Measurements from ENCODE around the gene SEZ6L2.
"Not testable (repeated sequence)": the region's sequence is repeated elsewhere in the genome, so short reads cannot be mapped to it uniquely, and the experiment has no call there.

Gene SEZ6L2

DNA sequence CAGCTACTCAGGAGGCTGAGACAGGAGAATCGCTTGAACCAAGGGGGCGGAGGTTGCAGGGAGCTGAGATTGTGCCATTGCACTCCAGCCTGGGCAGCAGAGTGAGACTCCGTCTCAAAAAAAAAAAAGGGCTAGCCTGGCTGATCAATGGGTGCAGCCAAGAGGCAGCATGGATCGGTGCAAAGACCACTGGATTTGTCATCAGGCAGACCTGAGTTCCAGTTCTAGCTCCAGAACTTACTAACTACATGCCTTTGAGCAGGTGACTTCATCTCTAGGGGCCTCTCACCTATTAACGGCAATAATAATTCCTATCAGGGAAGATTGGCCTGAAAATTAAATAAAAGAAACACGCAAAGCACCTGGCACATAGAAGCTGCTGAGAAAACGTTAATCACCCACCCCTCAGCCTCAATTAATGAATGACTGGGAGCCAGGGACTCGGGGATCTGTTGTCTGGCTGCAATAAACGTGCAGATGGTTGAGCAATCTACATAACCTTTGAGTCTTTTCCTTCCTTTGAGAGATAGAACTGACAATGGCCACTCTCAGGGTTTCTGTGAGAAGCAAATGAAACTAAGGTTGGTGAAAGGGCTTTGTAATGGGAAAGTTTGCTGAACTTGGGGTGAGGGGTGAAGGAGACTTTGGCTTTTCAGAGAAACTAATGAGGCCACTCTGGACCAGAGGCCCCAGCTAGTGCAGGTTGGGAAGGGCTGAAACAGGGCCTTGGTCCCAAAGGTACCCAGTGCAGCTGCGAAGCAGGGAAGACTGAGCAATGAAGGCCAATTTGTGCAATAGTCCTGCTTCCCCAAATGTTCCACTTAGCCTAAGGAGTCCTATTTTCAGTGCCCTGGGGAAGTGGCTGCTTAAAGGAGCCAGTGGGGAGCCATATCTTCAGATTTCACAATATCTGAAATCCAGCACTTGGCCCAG is 7.6 kb downstream of the SEZ6L2 start:
- DNase-seq, result no peak

DNA sequence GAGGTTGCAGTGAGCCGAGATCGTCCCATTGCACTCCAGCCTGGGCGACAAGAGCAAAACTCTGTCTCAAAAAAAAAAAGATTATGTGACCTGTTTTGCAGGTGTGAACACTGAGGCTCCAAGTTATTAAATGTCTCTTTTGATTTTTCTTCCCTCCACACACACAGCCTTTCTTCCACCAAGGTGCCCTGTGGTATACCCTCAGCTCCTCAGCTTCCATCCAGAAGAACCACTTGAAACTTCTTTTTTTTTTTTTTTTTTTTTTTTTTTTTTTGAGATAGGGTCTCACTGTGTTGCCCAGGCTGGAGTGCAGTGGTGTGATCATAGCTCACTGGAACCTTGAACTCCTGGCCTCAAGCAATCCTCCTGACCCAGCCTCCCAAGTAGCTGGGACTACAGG is 10.0 kb downstream of the SEZ6L2 start:
- DNase-seq, result not testable (repeated sequence)

DNA sequence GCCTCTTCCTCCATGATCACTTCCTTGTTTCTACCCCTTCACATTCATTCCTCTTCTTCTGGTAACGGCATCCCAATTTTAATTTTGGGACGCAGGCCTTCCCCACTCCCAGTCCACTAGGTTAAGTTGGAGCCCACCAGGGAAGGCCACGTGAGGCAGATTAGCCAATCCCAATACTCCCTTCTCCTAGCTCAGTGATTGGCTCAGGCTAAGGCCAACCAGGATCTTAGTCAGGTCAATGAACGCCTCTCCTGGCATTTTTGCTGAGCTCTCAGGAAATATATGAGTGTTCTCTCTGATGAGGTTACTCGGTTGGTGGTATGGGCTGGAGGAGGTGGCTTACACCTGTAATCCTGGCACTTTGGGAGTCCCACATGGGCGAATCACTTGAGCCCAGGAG is 15.4 kb downstream of the SEZ6L2 start:
- no peak for DNase-seq

DNA sequence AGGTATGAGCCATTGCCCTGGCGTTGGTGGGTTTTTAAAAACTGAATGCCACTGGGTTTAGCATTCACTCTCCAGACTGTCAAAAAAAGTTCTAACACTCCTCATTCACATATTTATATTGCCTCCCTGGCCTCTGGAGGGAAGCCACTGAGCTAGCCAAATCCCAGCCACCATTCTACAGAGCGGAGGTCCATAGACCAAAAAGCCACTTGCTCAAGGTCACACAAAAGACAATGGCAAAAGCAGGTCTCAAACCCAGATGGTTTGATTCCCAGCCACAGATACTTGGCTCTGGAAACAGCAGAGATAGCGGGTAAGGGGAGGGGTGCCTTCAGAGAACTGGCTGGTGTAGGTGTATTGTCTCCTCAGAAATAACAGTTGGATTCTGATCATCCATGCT is 18.3 kb downstream of the SEZ6L2 start:
- no peak for DNase-seq

DNA sequence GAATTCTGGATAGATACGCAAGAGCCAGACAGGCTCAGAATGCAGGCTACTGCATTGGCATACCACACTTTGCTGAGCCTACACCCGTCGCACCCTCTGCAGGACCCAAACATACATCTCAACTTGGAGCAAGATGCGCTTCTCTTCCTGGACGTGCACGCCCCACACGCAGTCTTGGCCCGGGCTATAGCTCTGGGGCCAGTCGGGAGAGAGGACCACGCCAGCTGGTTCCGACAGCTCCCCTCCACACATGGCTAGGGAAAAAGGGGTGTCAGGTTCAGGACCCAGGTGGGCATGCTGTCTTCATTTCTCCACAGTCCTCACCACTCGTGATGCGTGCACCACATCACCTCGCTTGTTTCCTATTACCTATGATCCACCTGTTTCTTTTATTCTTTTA is 21.2 kb downstream of the SEZ6L2 start:
- DNase-seq, result no peak

DNA sequence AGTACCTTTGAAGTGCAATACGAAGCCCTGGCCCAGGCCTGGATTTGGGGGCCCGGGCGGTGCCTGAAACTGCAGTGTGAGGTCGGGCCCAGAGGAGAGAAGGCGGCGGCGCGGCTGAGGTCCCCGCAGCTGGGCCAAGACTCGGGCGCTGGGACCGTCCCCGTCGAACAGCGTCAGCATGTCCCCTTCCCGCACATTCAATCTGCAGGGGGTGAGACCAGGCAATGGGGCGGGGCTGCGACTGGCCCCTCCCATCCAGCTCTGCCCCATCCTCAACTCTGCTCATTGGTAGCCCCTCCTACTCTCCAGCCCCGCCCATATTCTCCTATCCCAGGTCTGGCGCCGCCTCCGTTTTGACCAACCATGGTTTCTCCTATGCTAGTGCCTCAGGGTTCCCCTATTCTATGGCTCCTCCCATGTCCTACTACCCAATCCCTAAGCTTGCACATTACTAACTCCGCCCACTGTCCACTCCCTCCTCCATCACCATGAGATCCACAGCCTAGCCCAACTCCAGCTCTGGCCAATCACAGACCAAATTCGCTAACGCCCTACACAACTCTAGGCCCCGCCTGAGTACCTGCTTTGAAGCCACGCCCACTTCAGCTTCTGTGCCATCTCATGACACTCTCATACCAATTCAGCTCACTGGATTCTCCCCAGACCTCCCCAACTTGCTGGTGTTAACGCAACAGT is 21.9 kb downstream of the SEZ6L2 start:
- peak in 5 of 56 donors; percentile 21 to 42 (median 35) for DNase-seq

DNA sequence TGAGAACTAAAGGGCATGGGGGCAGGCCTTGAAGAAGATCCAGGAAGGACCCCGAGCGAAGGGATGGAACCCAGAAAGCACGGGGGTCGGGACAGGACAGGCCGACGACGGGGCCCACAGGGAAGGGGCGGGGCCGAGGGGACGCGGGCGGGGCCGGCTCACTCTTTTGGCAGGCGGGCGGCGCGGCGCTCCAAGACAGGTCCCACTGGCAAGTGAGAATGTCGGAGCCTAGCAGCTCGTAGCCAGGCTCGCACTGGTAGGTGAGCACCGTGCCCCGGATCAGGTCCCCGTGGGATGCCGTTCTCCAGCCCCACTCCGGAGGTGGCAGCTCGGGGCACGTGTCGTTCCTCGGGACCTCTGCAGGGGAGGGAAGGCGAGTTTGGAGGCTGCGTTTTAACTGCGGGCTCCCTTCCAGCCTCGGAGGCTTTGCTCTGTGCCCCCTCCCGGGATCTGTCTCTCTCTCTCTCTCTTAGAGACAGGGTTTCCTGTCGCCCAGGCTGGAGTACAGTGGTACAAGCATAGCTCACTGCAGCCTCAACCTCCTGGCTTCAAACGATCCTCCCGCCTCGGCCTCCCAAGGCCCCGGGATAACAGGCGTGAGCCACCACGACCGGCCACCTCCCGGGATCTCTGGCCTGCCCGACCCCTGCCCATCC is 22.6 kb downstream of the SEZ6L2 start:
- no peak for DNase-seq

DNA sequence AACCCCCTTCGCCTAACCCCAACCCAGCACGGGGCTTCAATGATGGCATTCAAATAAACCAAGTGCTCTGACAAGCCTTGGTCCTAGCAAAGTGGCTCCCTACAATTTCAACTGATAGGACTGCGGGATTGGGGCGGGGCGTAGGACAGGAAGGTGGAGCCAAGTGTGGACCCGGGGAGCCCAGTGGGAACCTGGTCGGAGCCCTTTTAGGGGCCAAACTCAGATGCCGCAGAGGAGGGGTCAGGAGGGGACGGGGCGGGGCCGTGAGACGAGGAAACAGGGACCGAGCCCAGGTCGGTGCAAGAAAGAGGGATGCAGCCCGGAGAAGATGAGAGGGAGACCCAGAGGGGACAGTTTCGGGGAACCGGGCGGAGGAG is 23.1 kb downstream of the SEZ6L2 start:
- DNase-seq, result no peak

DNA sequence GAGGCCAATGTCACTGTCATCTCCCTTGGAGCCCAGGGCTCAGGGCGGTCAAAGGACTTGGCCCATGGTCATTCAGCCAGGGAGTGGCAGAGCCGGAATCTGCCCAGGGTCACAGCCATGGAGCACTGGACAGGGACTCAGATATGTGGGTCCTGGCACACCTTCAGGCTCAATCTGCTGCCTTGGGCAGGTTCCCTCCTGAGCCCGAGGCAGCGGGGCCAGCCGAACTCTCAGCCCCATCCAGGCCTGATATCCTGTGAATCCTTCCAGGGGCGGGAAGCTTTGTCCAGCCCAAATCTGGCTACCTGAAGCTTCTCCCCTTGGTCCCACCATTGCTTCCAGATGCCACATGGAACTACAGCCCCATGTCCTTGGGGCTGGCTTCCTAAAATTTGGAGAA is 24.1 kb downstream of the SEZ6L2 start:
- DNase-seq, result no peak

DNA sequence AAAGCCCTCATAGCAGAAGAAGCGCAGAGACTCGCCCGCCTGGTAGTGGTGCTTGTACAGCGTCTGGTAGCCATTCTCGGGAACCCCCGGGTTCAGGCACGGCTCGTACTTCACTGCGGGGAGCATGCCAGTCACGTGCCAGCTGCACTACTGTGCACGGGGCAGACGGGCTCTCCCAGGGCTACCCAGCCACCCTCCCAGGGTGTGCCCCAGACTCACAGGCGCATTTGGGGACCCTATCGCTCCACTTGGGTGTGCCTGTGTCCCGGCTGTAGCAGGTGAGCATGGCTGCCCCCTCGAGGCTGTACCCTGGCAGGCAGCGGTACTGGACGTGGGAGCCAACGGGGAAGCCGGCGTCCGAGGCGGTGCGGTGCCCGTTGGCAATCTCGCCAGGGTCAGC is 26.0 kb downstream of the SEZ6L2 start:
- DNase-seq, result no peak

DNA sequence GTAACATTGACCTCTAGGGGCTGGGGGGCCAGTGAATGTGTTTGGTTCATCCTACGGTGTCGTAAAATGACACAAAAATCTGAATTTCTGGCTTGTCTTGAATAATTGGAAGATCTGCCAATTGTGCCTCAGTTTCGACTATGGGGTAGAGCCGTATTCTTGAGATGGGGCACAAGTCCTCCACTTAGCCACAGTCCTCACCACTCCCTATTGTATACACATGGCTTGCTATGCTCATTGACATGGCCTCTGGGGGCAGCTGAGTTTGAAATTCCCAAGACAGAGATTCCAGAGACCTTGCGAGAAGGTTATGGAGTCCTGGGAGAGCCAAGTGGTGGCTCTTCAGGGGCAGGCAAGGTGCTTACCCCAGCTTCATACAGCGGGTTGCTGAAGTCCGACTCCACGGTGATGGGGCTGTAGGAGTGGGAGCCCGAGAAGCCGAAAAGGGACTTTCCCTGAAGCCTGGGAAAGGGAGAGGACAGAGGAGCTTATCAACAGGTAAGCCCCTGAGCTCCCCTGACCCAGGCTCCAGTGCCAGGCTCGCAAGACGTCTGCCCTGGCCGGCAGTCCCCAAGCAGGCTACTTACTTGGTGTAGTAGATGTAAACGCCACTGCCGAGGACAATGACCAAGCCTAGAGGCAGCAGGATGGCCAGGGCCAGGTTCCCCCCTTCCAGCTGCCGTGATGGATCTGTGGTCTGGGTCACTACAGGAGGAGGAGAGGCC is 27.4 kb downstream of the SEZ6L2 start:
- DNase-seq, result no peak

DNA sequence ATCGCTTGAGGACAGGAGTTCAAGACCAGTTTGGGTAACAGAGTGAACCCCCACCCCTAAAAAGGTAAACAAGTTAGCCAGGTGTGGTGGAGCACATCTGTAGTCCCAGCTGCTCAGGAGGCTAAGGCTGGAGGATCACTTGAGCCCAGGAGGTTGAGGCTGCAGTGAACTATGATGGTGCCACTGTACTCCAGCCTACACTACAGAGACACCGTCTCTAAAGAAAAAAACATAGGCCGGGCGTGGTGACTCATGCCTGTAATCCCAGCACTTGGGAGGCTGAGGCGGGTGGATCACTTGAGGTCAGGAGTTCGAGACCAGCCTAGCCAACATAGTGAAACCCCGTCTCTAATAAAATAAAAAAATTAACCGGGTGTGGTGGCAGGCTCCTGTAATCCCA is 30.3 kb downstream of the SEZ6L2 start:
- not testable (repeated sequence) for DNase-seq

DNA sequence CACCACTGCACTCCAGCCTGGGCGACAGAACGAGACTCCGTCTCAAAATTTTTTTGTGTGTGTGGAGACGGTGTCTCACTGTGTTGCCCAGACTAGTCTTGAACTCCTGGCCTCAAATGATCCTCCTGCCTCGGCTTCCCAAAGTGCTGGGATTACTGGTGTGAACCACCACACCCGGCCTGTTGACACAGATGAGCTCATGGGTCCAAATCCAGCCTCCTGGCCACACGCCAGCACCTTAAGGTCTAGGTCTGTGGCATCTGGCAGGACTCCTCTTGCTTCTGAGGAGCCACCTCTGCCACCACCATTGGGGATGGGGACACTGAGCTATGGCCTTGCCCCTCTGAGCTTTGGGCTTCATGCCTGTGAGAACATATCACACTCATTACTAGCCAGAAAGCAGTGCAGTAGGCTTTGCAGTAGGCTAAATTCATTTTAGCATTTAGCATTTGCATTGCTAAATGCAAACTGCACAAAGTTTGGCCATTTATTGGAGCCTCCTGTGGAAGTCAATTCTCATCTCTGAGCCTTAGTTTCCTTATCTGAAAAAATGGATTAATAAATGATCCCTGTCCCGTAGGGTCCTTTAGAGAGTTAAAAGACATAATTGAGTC is 30.8 kb downstream of the SEZ6L2 start:
- DNase-seq, result no peak

DNA sequence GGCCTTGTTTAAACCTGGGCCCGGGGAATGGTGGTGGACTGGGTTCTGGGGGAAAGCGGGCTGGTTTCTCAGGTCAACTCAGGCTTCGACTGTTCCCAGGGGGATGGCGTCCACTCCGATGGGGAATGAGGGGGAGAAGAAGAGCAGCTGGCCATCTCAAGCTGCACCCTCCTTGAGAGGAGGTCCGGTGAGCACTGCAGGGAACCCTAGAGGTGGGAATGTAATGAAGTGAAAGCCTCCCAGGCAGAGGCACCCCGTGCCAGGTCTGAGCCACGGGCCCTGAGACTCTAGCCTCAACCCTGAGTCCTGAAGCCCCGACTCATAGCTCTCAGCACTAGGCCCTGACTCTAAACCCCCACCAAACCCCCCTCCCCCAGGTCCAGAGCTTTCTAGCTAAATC is 35.1 kb downstream of the SEZ6L2 start:
- no peak for DNase-seq

DNA sequence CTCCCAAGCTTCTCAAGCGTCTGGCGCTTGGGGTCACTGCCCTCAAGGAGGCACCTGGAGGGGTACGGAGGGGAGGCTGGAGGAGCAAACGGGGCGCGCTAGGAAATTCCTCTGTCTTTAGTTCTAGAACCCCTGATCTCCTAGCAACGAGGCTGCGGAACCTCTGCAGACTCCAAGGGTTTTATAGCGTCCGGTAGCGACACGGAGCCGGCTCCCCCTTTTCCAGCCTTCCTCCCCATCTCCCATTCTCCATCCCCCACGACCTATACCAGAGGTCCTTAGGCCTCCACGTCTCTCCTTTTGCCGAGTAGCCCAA is 35.7 kb downstream of the SEZ6L2 start:
- peak in 1 of 56 donors; percentile 38 for DNase-seq

DNA sequence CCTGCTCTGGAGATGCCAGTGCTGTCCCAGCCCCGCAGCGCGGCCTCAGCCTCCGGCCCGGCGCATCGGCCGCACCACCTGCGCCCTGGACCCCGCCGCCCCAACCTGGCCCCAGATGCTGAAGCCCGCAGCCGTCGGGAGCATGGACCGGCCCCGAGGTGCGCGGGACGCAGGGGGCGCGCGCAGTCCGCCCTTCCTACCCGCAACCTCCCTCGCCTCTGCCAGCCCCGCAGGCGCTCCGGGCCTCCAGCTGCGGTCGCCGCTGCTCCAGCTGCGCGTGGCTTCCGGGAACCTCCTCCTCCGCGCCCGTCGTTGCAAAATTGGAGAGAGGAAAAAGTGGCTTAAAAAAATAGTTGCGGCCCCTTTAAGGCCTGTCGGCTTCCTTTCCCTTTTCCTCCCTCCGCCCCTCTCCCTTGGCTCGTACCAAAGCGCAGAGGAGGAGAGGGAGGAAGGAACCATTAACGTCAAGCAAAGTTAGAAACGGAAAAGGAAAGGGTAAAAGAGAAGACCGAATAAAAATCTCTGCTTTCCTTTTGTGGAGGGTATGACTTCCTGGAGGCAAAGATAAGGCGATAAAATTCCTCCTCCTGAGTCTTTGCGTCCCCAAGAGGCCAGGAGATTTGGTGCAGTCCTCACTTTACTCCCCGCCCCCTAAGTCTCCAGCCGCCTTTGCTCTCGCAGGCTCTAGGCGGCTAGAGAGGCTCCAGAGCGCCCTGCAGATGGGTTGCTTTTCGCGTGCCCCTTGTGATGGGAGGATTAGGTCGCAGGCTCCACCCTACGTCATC is 36.3 kb downstream of the SEZ6L2 start, which contains the start of gene CDIPT:
Gene CDIPT, minus strand, starts transcription at position 343 of the 785 bp plus-strand sequence. CDS start 369 bp downstream, outside the sequence.
- DNase-seq, result peak; percentile 41 to 98 (median 92)

DNA sequence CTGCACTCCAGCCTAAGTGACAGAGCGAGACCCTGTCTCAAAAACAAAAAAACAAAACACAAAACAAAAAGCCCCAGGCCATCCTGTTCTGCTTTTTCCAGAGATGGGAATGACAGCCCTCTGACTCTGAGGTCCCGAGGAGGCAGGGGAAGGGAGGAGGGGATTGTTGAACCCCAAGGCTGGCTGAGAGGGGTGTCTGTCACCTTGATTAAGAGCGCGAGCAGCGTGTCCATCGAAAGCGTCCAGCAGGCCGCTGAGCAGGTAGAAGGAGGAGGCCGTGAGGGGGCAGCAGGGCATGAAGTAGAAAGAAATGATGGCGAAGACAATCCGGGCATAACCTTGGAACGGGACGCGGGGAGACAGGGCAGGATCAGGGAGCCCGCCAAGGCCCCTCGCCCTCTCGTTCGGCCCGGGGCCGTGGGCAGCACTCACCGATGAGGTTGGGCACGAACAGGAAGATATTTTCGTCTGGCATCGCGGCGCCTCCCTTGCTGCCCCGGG is 36.9 kb downstream of the SEZ6L2 start:
- peak in 13 of 56 donors; percentile 16 to 58 (median 44) for DNase-seq

DNA sequence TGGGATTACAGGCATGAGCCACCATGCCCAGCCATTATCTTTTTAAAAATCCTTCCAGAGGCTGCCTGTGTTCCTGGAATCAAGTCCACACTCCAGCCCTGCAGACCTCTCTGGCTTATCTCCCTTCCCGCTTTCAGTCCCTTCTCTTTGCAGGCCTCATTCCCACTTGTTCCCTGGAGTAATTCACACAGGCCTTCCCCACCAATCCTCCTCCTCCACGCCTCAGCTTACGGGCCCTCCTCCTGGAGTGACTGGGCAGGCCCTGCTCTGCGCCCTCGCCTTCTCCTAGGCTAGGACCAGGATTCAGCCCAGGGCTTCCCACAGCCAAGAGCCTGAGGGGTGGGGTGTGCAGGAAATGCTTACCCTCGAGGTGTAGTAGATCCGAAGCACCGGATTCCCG is 39.1 kb downstream of the SEZ6L2 start:
- no peak for DNase-seq

DNA sequence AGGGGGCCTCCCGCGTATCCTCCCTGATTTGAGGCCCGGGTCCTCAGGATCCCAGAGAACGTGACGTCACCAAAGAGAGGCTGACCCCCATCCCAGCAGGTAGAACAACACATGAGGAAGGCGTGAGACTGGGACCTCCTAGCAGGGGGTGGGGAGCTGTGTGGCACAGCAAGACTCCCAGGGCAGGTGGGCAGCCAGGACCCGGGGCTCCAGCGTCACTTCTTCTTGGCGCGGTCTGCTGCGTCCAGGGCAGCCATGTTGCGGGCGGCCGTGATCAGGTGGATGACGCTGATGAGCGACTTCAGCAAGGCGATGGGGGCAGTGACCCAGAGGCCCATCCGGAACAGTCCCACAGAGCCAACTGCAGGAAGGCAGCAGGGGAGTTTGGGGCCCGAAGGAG is 40.4 kb downstream of the SEZ6L2 start:
- DNase-seq, result no peak
